Tibial nerve (tissue), 4 donors: ENCODE results near the gene OAT.

Source experiments
- CTCF ChIP-seq, 5 experiments: fragments of 200-600 bp in 3 of 5; fragments of 450-650 bp in 2 of 5; sonication (generic) in 3 of 5; IDR thresholded peaks; one replicate each; pipeline ENCODE4 v1.5.1; 2016 to 2019; ENCODE audit warnings: antibody characterized with exemption in 5 of 5, mild to moderate bottlenecking in 3 of 5, moderate library complexity in 2 of 5
- EP300 ChIP-seq, 2 donors: sonication (generic); formaldehyde crosslinking; IDR thresholded peaks; one replicate each; pipeline ENCODE4 v1.6.1; 2017; ENCODE audit warnings: antibody characterized with exemption in 2 of 2, mild to moderate bottlenecking in 1 of 2
- POLR2A ChIP-seq, 2 donors: fragments of 450-650 bp; IDR thresholded peaks; one replicate each; pipeline ENCODE4 v1.6.1; 2017; ENCODE audit warnings: antibody characterized with exemption in 2 of 2, mild to moderate bottlenecking in 2 of 2, moderate library complexity in 2 of 2

DNA sequence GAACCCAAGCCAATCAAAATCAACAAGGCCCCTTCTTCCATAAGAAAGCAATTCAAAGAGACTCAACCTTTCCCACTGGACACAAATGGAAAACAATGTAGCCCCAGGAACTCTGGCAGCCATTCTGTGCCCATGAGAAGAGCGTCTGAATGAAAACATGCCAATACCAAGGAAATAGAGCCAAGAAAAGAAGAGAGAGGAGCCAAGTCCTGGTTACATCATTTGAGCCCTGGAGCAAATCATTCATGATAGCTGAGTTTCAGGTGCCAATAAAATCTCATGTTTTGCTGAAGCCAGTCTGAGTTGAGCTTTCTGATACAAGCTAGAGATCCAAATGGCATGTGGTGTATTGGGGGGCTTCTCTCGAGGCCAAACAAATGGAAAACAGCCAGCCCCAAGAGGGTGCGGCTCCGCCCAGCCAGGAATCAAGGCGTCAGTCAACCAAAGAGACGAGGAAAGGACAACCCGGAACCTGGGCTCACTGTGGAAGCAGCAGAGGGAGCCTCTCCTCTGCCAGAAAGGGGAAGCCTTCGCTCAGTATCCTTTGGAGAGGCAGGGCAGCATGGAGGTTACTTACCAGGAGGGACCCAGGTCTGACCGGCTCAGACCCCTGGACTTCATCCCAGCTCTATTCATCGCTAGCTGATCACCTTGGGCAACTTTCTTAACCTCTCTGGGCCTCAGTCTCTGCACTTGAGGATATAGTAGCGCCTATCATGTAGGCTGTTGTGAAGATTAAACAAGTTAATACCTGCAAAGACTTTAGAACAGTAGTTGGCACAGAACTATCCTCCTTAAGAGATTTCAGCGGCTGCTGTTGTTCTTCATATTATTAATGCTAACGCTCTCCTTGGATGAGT lies 61.8 kb downstream of the OAT start:
- no peak for TF ChIP-seq CTCF (IDR thresholded peaks at IDR 0.05)
- TF ChIP-seq POLR2A (IDR thresholded peaks at IDR 0.05): no peak
- TF ChIP-seq EP300 (IDR thresholded peaks at IDR 0.05): no peak
